OCI-LY3 (cell line): ENCODE data around the gene ARHGAP21.

ENCODE experiments used
- H2AFZ ChIP-seq: fragments of 200-600, 300-600 bp; shearing (Covaris generic); 2 replicates; pipeline ENCODE4 v1.6.0; 2014; ENCODE audit warnings: antibody characterized with exemption, low read depth, low read length
- H3K27ac ChIP-seq: fragments of 200-600, 300-600 bp; sonication (generic); 2 replicates; pipeline ENCODE4 v1.5.1; 2014; ENCODE audit warnings: mild to moderate bottlenecking, low read length, moderate library complexity, mixed read lengths
- H3K27me3 ChIP-seq: fragments of 200-600, 300-600 bp; sonication (generic); 2 replicates; pipeline ENCODE4 v1.6.1; 2014; ENCODE audit warnings: low read depth, low read length, mixed read lengths
- H3K36me3 ChIP-seq: fragments of 200-600, 300-600 bp; sonication (generic); replicated peaks from 2 replicates; pipeline ENCODE3; 2014; ENCODE audit warnings: low read depth, low read length, mixed read lengths
- H3K4me1 ChIP-seq: fragments of 300-600, 200-600 bp; sonication (generic); 2 replicates; pipeline ENCODE4 v1.6.1; 2014; ENCODE audit warnings: low read length, mixed read lengths
- H3K4me2 ChIP-seq: fragments of 200-600, 300-600 bp; sonication (generic); 2 replicates; pipeline ENCODE4 v1.6.1; 2014; ENCODE audit warnings: low read length, mixed read lengths
- H3K4me3 ChIP-seq: fragments of 300-600, 200-600 bp; sonication (generic); 2 replicates; pipeline ENCODE4 v1.5.1; 2014; ENCODE audit warnings: antibody characterized with exemption, mild to moderate bottlenecking, low read length, moderate library complexity
- H3K79me2 ChIP-seq: fragments of 300-600, 200-600 bp; shearing (Covaris generic); 2 replicates; pipeline ENCODE4 v1.6.1; 2014; ENCODE audit warnings: mild to moderate bottlenecking, low read length, mixed read lengths
- H3K9ac ChIP-seq: fragments of 300-600, 200-600 bp; shearing (Covaris generic); 2 replicates; pipeline ENCODE4 v1.6.0; 2014; ENCODE audit warnings: mild to moderate bottlenecking, low read length, moderate library complexity
- H3K9me3 ChIP-seq: fragments of 200-600, 300-600 bp; shearing (Covaris generic); 2 replicates; pipeline ENCODE4 v1.6.1; 2014; ENCODE audit warnings: low read length, mixed read lengths; ENCODE audit not compliant: insufficient read depth
- H4K20me1 ChIP-seq: fragments of 200-600, 300-600 bp; sonication (generic); 2 replicates; pipeline ENCODE4 v1.6.1; 2016; ENCODE audit warnings: low read length, mixed read lengths; ENCODE audit not compliant: insufficient read depth
- EZH2phosphoT487 ChIP-seq: fragments of 200-600 bp; shearing (Covaris generic); IDR thresholded peaks from 2 replicates; pipeline ENCODE4 v1.6.1; 2018; ENCODE audit warnings: antibody characterized with exemption, mixed run types, low read depth
- TF ChIP-seq, protein P1 (sequence below): fragments of 200-600, 300-600 bp; sonication (generic); IDR thresholded peaks from 2 replicates; pipeline ENCODE4 v1.5.1; 2014; ENCODE audit warnings: antibody characterized with exemption, low read length, low read depth

ARHGAP21 gene

GRCh38 chr10:24720096-24720495, 3.6 kb downstream of the ARHGAP21 start:
- Histone ChIP-seq H3K9ac (no peak overlapping the region), H3K4me2 (no peak overlapping the region), H2AFZ (no peak overlapping the region), H3K36me3 (no peaks in the 10 kb centered on the region), H3K4me3 (no peak overlapping the region), H3K27me3 (no peaks in the 10 kb centered on the region), H3K79me2 (no peaks in the 10 kb centered on the region), H3K27ac (no peak overlapping the region), H3K4me1 (no peaks in the 10 kb centered on the region), H4K20me1 (no peaks in the 10 kb centered on the region), H3K9me3 (no peaks in the 10 kb centered on the region)
- TF ChIP-seq EZH2phosphoT487: no peak
- TF ChIP-seq, protein P1, sequence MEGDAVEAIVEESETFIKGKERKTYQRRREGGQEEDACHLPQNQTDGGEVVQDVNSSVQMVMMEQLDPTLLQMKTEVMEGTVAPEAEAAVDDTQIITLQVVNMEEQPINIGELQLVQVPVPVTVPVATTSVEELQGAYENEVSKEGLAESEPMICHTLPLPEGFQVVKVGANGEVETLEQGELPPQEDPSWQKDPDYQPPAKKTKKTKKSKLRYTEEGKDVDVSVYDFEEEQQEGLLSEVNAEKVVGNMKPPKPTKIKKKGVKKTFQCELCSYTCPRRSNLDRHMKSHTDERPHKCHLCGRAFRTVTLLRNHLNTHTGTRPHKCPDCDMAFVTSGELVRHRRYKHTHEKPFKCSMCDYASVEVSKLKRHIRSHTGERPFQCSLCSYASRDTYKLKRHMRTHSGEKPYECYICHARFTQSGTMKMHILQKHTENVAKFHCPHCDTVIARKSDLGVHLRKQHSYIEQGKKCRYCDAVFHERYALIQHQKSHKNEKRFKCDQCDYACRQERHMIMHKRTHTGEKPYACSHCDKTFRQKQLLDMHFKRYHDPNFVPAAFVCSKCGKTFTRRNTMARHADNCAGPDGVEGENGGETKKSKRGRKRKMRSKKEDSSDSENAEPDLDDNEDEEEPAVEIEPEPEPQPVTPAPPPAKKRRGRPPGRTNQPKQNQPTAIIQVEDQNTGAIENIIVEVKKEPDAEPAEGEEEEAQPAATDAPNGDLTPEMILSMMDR: no peak

DNA sequence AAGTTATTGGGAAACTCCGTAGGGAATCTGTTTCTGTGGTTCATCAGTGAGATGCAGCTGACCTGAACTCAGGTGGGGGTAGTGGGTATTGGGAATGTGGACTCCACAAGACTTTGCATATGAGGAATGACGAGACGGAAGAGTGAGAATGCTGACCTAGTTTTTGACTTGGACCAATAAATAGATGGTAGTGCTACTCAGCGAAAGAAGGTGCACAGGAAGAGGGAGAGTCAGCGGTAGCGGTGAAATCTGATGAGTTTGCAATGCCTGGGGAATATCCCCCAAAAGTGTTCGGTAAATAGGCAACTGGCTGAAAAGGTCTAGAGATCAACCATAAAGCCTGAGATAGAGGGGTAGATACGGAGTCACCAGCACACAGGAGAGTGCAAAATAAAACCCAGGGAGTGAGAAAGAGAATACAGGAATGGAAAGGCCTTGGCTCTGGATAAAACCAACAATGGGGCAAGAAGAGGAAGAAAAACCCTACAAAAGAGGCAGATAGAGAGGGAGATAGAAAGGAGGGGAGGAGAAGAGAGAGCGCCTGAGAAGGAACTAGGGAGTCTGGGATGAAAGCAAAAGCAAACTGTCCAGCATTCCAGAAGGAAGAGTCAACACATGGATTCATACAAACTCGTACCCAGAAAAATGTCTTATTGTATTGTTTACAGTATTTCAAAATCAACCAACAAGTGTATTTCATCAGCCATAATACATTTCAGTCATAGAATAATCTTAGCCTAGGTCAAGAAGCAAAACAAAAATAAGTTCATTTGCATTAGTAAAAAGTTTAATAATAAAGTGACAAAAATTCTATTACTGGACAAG, 5.4 kb downstream of the ARHGAP21 start:
- no peak overlapping the region for H3K27ac ChIP-seq
- no peak overlapping the region for H3K4me3 ChIP-seq
- H3K4me2 ChIP-seq: no peak overlapping the region
- H3K9ac ChIP-seq: no peak overlapping the region
- H3K27me3 ChIP-seq: no peaks in the 10 kb centered on the region
- no peaks in the 10 kb centered on the region for H4K20me1 ChIP-seq
- no peak overlapping the region for H2AFZ ChIP-seq
- TF ChIP-seq EZH2phosphoT487: no peak
- TF ChIP-seq, protein P1: no peak
- no peaks in the 10 kb centered on the region for H3K9me3 ChIP-seq
- no peaks in the 10 kb centered on the region for H3K79me2 ChIP-seq
- H3K4me1 ChIP-seq: no peaks in the 10 kb centered on the region
- no peaks in the 10 kb centered on the region for H3K36me3 ChIP-seq

DNA sequence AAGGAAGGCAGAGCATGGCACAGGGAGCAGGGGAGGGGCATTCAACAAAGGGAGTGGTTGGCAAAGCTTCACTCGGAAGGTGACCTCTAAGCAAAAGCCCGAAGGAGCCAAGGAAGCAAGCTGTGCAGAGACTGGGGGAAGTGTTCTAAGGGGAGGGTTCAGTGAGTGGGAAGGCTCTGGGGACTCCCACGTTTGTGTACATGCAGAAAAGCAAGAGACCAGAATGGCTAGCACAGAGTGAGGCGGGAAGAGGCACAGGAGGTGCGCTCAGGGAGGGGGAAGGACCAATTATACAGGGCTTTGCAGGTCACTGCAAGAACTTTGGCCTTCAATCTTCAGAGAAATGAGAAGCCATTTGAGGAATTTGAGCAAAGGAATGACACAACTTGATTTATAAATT, 7.4 kb downstream of the ARHGAP21 start:
- H3K9ac ChIP-seq: no peak overlapping the region
- H3K4me1 ChIP-seq: no peaks in the 10 kb centered on the region
- no peak overlapping the region for H3K4me2 ChIP-seq

GRCh38 chr10:24715246-24715769, 8.4 kb downstream of the ARHGAP21 start:
- Histone ChIP-seq H2AFZ (no peak overlapping the region), H3K4me2 (no peak overlapping the region), H3K27me3 (no peaks in the 10 kb centered on the region), H3K79me2 (no peaks in the 10 kb centered on the region), H3K36me3 (no peaks in the 10 kb centered on the region), H3K4me3 (no peak overlapping the region), H4K20me1 (no peaks in the 10 kb centered on the region), H3K9ac (no peak overlapping the region), H3K27ac (no peak overlapping the region), H3K9me3 (no peaks in the 10 kb centered on the region), H3K4me1 (no peaks in the 10 kb centered on the region)
- TF ChIP-seq, protein P1: no peak
- no peak for TF ChIP-seq EZH2phosphoT487

More for the DNA sequence above, 7.4 kb downstream of the ARHGAP21 start:
- H3K36me3 ChIP-seq: no peaks in the 10 kb centered on the region
- no peaks in the 10 kb centered on the region for H4K20me1 ChIP-seq
- no peaks in the 10 kb centered on the region for H3K79me2 ChIP-seq
- TF ChIP-seq, protein P1: no peak
- TF ChIP-seq EZH2phosphoT487: no peak
- no peak overlapping the region for H3K27ac ChIP-seq
- no peak overlapping the region for H2AFZ ChIP-seq
- H3K4me3 ChIP-seq: no peak overlapping the region
- H3K27me3 ChIP-seq: no peaks in the 10 kb centered on the region
- H3K9me3 ChIP-seq: no peaks in the 10 kb centered on the region
